Measurements from ENCODE around the gene LHPP.

LHPP gene

DNA sequence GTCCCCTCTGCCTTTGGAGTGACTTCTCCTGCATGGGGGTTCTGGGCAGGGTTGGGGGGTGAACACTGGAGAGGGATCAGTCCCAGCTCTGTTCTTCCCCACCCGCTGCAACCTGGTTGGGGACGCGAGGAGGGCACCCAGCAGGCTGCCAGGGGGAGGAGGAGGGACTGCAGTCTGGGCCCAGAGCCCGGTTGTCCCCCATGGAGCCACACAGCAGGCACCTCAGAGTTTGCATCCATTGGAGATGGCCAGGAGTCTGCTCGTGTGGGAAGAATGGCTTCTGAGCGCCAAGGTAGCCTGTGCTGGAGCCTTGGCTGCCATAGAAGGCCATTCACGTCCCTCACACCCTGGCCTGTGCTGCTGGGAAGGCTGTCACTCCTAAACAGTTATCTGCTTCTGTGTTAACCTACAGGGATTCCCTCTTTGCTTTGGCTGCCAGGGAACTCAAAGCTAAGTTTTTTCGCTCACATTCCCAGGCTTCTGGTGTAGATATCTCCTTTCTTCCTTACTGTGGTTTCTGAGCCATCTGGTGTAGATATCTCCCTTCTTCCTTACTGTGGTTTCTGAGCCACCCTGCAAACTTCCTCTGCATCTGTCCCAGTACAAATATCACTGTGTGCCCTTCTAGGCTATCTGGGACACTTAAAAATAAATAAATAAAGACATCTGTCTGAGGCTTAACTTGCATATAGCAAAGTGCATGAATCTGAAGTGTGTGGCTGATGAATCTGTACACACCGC, 133.7 kb downstream of the LHPP start:
- DNase-seq (ENCODE audit: low read depth): no peak

- DNase-seq (ENCODE audit: low read depth): no peak
Measured at GRCh38 chr10:124596116-124596785, 134.6 kb downstream of the LHPP start.

DNA sequence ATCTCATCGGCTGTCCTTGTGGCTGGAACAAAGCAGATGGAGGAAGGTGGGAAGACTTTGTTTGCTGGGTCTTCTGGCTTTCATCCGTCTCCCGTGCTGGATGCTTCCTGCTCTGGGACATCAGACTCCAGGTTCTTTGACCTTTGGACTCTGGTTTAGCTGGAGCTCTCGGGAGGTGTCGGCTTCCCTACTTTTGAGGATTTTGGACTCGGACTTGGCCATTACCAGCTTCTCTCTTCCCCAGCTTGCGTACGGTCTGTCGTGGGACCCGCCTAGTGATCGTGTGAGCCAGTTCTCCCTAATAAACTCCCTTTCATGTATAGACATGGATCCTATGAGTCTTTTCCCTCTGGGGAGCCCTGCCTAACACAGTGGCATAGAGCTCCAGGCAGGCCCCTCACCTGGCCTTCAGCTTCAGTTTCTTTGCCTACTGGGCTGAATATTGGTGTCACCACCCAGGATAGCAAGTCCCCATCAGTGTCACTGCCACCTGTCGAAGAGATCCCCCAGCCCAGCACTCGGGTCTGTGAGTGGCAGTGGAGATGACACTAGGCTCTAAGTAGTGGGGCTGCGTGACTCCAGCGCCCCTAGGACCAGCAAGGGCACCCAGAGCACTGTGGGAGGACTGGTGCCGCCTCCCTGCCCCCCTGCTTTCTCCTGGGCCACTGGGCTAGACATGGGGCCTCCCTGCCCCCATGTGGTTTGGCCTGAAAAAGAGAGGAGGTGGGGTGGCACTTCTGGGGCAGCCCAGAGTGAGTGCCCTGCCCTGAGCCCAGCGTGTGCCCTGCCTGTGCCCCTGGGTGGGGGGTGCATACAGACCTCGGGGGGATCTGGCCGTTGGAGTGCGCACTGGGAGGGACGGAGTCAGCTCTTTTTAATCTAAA, 135.6 kb downstream of the LHPP start:
- DNase-seq (ENCODE audit: low read depth): no peak

- no peak for DNase-seq (ENCODE audit: low read depth)
Measured at GRCh38 chr10:124597846-124598165, 136.2 kb downstream of the LHPP start.

DNA sequence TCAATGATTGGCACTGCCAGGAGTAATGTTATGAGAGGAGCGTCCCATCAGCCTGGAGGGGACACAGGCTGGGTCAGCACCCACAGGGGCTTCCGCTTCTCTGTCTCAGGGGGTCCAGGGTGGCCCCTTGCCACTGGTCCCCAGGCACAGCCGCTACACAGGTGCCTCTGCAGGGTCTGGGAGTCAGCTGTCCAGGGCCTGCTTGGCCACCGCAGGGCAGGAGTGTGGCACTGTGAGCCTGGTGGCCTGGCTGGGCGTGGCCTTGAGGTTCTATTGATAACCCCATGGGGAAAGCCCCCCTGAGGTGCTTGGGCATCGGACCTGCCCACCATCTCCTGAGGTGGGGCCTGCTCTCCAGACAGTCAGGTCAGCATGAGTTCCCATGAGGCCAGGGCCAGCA, 136.6 kb downstream of the LHPP start:
- DNase-seq (ENCODE audit: low read depth): no peak

DNA sequence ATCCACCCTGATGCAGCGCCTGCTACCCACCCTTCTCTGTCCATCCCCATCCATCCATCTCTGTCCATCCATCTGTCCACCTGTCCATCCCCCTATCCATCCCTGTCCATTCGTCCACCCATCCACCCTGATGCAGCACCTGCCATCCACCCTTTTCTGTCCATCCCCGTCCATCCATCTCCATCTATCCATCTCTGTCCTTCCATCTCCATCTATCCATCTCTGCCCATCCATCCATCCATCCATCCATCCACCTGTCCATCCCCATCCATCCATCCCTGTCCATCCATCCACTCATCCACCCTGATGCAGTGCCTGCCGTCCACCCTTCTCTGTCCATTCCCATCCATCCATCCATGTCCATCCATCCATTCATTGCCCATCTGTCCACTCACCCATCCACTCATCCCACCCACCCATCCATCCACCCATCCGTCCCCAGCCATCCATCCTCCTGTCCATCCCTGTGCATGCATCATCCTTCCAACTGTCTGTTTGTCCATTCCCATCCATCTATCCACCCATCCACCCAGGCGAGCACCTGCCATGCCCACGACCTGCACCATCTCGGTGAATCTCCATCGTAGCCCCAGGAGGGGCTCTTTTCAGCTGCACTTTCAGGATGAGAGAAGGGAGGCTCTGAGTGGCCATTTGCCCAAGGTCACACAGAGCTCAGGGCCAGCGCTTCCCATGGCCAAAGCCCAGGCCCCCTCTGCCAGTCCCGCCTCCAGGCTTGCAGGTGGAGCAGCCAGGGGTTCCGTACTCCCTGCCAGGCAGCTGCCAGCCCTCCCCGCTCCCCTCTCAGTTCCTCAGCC, 137.4 kb downstream of the LHPP start:
- no peak for DNase-seq (ENCODE audit: low read depth)

GRCh38 chr10:124599588-124600050, 138.0 kb downstream of the LHPP start:
- DNase-seq (ENCODE audit: low read depth): no peak

- no peak for DNase-seq (ENCODE audit: low read depth)
Measured at GRCh38 chr10:124600051-124600880, 138.6 kb downstream of the LHPP start.

GRCh38 chr10:124601016-124601415, 139.4 kb downstream of the LHPP start:
- DNase-seq (ENCODE audit: low read depth): no peak

- DNase-seq (ENCODE audit: low read depth): no peak
Measured at GRCh38 chr10:124601431-124602120, 140.0 kb downstream of the LHPP start.

- DNase-seq (ENCODE audit: low read depth): no peak
Measured at GRCh38 chr10:124602121-124602561, 140.5 kb downstream of the LHPP start.

- DNase-seq (ENCODE audit: low read depth): no peak
Measured at GRCh38 chr10:124602646-124603365, 141.2 kb downstream of the LHPP start.

DNA sequence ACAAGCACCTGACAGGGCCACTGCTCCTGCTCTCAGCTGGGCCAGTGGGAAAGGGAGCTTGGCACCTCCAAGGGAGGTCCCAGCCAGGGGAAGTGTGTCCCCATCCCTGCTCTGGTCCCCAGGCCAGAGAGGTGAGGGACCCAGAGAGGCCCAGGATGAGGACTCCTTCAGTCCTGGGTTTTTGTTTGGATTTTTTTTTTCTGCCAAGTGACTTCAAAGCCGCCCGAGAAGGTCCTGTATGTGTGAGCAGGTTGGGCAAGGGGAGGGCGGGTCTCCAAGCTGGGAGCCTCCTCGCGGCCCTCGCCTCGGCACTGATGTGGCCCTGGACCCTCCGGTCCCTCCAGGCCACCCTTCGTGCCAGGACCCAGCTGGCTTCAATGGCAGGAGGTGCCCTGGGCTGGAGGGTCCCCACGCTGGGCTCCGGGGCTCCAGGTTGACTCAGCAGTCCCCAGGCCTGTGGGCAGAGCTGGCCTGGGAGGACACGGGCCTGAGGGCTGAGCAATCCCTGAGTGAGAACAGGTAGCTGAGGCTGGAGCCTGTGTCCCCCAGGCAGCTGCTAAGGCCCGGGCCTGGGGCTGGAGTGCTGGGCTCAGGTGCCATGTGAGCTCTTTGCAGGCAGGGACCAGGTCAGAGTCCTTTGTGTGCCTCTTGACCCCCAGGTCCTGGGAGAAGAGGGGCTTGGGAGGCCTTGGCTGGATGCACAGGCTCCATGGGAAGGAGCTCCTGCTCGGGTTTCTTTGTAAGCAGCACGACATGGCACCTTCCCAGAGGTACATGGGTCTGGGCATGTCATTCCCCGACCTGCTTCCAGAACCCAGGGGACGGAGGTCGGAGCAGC, 142.0 kb downstream of the LHPP start:
- DNase-seq (ENCODE audit: low read depth): no peak

DNA sequence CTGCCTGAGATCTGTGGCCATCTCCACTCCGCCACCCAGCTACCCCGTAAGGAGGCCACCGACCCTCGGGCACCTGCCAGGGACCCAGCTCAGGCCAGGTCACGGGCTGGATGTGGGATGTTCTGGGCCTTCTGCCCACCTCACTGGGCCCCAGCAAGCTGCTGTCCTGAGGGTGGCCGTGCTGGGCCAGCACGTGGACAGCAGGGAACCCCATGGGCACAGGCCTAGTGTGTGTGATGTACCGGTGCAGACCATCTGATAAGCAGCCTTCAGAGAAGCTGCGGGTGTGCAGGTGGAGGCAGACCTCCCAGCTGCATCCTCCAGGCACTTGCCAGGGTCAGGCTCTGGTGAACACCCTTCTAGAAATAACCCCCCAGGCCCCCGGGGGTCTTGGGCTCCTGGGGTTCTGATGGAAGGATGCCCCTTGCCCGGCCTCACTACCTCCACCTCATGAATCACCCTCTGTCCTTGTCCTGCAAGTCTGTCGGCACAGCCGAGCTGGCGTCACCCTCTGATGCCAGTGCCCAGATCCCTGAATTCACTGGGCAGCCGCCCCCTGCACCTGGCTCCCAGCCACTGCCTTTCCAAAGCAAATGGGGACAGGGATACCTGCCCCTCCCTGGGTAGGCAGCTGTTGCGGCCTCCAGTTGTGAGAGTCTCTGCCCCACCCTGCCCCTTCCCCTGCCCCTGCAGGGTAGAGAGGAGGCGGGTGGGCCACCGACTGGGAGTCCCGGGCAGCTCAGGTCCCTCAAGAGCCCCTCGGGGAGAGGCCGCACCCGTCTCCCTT, 142.8 kb downstream of the LHPP start:
- DNase-seq (ENCODE audit: low read depth): no peak

GRCh38 chr10:124605001-124605370, 143.4 kb downstream of the LHPP start:
- no peak for DNase-seq (ENCODE audit: low read depth)

GRCh38 chr10:124605481-124605855, 143.8 kb downstream of the LHPP start:
- DNase-seq (ENCODE audit: low read depth): no peak

DNA sequence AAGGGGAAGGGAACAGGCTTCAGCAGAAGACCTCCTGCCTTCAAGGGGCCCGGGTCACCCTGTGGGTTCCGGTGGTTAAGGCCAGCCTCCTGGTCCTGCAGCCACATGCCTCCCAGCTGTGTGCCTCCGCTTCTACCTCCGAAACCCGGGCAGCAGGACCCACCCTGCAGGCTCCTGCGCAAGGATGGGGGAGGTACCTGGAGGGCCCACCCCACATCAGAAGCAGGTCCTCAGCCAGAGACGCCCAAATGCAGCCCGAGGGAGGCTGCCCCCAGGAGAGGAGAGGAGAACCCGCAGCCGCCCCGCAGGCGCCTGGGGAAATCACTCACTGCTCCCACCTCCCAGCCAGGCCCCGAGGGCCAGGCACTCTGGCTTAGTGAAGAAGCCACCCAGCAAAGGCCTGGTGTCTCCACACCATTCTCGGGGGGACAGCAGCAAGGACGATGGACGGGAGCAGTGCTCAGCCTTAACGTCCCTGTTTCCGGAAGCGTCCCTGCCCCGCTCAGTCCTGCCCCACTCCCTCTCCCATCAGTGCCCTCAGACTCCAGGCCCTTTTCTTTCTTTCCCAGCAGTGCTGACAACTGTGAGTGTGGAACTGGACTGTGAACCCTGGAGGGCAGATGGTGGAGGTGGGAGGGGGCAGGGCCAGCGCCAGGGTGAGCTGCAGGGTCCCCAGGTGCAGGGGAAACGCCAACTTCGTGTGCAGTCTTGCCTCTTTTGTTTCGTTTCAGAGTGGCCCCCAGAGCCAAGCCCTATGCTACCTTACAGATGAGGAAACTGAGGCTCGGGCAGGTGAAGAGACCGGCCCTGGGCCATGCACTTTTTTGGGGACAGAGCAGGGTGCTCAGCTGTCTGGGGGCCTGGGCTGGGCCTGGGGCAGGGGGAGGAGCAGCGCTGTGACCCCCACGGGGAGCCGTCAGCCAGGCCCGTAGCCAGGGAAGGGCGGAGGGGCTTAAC, 144.5 kb downstream of the LHPP start:
- DNase-seq (ENCODE audit: low read depth): no peak

All from fibroblast of the conjunctiva (primary cell).